PC-9 (cell line): ENCODE results near the gene PAQR4. TPM values are rescaled to one million over a fixed set of nuclear protein-coding genes. Genes with fewer than 3 reads are reported as not detected.
"Not testable (repeated sequence)": the region's sequence is repeated elsewhere in the genome, so short reads cannot be mapped to it uniquely, and the experiment has no call there.

ENCODE experiments used
- BruUV-seq: library from RNA; stranded (reverse); fragments of 400-500 nt; replicated peaks from 2 replicates; lab custom pipeline; 2021; lab: Mats Ljungman, UMichigan
- CTCF ChIA-PET: fragments of 300-600 bp; sonication (Branson Sonifier 250); formaldehyde crosslinking; loops from one replicate; lab custom pipeline; 2022; ENCODE audit warnings: antibody characterized with exemption; lab: Charles Lee
- POLR2A ChIA-PET: fragments of 300-600 bp; sonication (Branson Sonifier 250); formaldehyde crosslinking; loops from one replicate; lab custom pipeline; 2022; ENCODE audit warnings: antibody characterized with exemption; ENCODE audit not compliant: unreplicated experiment; lab: Charles Lee
- DNase-seq, 2 experiments: peaks; one replicate each; pipeline versions ENCODE4 v3.0.0 to v3.0.0-alpha.2; 2015 to 2022; ENCODE audit warnings: mixed read lengths in 1 of 2
- H2AFZ ChIP-seq: fragments of 200-600 bp; sonication (generic); 2 replicates; pipeline ENCODE4 v1.8.1; 2017; ENCODE audit warnings: antibody characterized with exemption
- H3F3A ChIP-seq: fragments of 200-600 bp; sonication (generic); 2 replicates; pipeline ENCODE4 v1.8.1; 2017; ENCODE audit warnings: antibody characterized with exemption, mild to moderate bottlenecking, low read depth; ENCODE audit not compliant: insufficient read depth
- H3K27ac ChIP-seq: fragments of 200-600 bp; sonication (generic); 2 replicates; pipeline ENCODE4 v1.6.1; 2016; ENCODE audit warnings: mixed run types
- H3K27me3 ChIP-seq: fragments of 200-600 bp; sonication (generic); 2 replicates; pipeline ENCODE4 v1.6.1; 2016; ENCODE audit warnings: low read depth, mixed run types; ENCODE audit not compliant: insufficient read depth
- H3K36me3 ChIP-seq: fragments of 200-600 bp; sonication (generic); 2 replicates; pipeline ENCODE4 v1.6.1; 2016; ENCODE audit warnings: low read depth, mixed run types
- H3K4me1 ChIP-seq: fragments of 200-600 bp; sonication (generic); replicated peaks from 2 replicates; pipeline ENCODE4 v1.6.1; 2016; ENCODE audit warnings: mixed run types; ENCODE audit not compliant: insufficient read depth
- H3K4me2 ChIP-seq: fragments of 200-600 bp; sonication (generic); 2 replicates; pipeline ENCODE4 v1.6.1; 2017; ENCODE audit warnings: mixed run types
- H3K4me3 ChIP-seq: fragments of 200-600 bp; sonication (generic); 2 replicates; pipeline ENCODE4 v1.6.1; 2016; ENCODE audit warnings: mixed run types
- H3K79me2 ChIP-seq: fragments of 200-600 bp; sonication (generic); 2 replicates; pipeline ENCODE4 v1.6.1; 2017; ENCODE audit warnings: low read depth, mixed run types
- H3K9me2 ChIP-seq: fragments of 200-600 bp; sonication (generic); 2 replicates; pipeline ENCODE4 v1.8.1; 2017; ENCODE audit warnings: mild to moderate bottlenecking; ENCODE audit not compliant: insufficient read depth
- H3K9me3 ChIP-seq: fragments of 200-600 bp; sonication (generic); 2 replicates; pipeline ENCODE4 v1.8.1; 2016; ENCODE audit warnings: low read depth; ENCODE audit not compliant: insufficient read depth
- H4K20me1 ChIP-seq: fragments of 200-600 bp; sonication (generic); 2 replicates; pipeline ENCODE4 v1.8.1; 2017; ENCODE audit not compliant: insufficient read depth
- CTCF ChIP-seq: fragments of 200-600 bp; sonication (generic); conservative IDR thresholded peaks from 2 replicates; pipeline ENCODE4 v1.6.1; 2017; ENCODE audit warnings: mixed run types, antibody characterized with exemption, mild to moderate bottlenecking, moderate library complexity
- EZH2 ChIP-seq: fragments of 200-600 bp; sonication (generic); IDR thresholded peaks from 2 replicates; pipeline ENCODE4 v1.8.0; 2017; ENCODE audit warnings: antibody characterized with exemption, low read depth
- intact Hi-C: fragments of 100-400 bp; cut with micrococcal nuclease; formaldehyde crosslinking; loops from one replicate; pipeline ENCODE4 v1.10.0; 2022; ENCODE audit not compliant: unreplicated experiment
- total RNA-seq: library from RNA; stranded (reverse); gene quantifications from 2 replicates; pipeline ENCODE4 v1.2.3, GENCODE V29; 2021

PAQR4 gene
- total RNA-seq, 1 experiment from 2014 or later, result 40.7 TPM

DNA sequence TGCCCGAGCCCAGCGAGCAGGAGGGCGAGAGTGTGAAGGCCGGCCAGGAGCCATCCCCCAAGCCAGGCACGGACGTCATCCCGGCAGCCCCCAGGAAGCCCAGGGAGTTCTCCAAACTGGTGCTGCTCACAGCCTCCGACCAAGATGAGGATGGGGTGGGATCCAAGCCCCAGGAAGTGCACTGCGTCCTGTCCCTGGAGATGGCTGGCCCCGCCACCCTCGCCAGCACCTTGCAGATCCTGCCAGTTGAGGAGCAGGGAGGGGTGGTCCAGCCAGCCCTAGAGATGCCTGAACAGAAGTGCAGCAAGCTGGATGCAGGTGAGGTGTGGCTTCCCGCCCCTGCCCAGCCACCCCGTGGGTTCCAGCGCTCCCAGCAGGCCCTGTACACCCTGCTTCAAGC, 39.5 kb upstream of the PAQR4 start:
- H3K4me2 ChIP-seq, result no peak overlapping the region
- H3F3A ChIP-seq, result peaks cover 12% of the 10 kb centered on the region; the same call in 1 of the 2 replicates
- no peak overlapping the region for H2AFZ ChIP-seq
- no peak overlapping the region for H3K27ac ChIP-seq
- no peaks in the 10 kb centered on the region for H3K9me3 ChIP-seq
- CTCF ChIA-PET, result no interaction called here
- no peak overlapping the region for H3K4me3 ChIP-seq
- H3K27me3 ChIP-seq, result no peaks in the 10 kb centered on the region
- no peaks in the 10 kb centered on the region for H3K36me3 ChIP-seq
- no peaks in the 10 kb centered on the region for H3K4me1 ChIP-seq
- POLR2A ChIA-PET, result interaction anchor here (0.5 kb wide), 1 partner anchor 177 kb away, joined by 3 read pairs; no protein-coding TSS in a partner anchor
- no peak for DNase-seq
- H3K9me2 ChIP-seq, result no peaks in the 10 kb centered on the region
- intact Hi-C loops, result no loop called here
- TF ChIP-seq EZH2 (no peak), CTCF (no peak)
- H3K79me2 ChIP-seq, result no peaks in the 10 kb centered on the region
- no TSS peak for BruUV-seq
- peaks cover 6% of the 10 kb centered on the region; the same call in 1 of the 2 replicates for H4K20me1 ChIP-seq

- Histone ChIP-seq H3K9me3 (no peaks in the 10 kb centered on the region), H3K4me3 (no peak overlapping the region), H3K27me3 (no peaks in the 10 kb centered on the region), H3K36me3 (no peaks in the 10 kb centered on the region), H3F3A (peaks cover 12% of the 10 kb centered on the region; the same call in 1 of the 2 replicates), H3K27ac (no peak overlapping the region), H2AFZ (no peak overlapping the region), H3K4me2 (no peak overlapping the region), H3K9me2 (no peaks in the 10 kb centered on the region), H3K79me2 (no peaks in the 10 kb centered on the region), H4K20me1 (peaks cover 6% of the 10 kb centered on the region; the same call in 1 of the 2 replicates), H3K4me1 (no peaks in the 10 kb centered on the region)
- BruUV-seq, result no TSS peak
- DNase-seq, result no peak
- intact Hi-C loops, result no loop called here
- CTCF ChIA-PET, result no interaction called here
- no peak for TF ChIP-seq CTCF
- TF ChIP-seq EZH2, result no peak
- POLR2A ChIA-PET, result interaction anchor here (0.5 kb wide), 1 partner anchor 176 kb away, joined by 3 read pairs; no protein-coding TSS in a partner anchor
Observed at GRCh38 chr16:2930236-2930635, 38.9 kb upstream of the PAQR4 start.

GRCh38 chr16:2931231-2931914, 37.8 kb upstream of the PAQR4 start:
- H2AFZ ChIP-seq, H4K20me1 ChIP-seq, H3K79me2 ChIP-seq, H3K27me3 ChIP-seq, H3K4me3 ChIP-seq, H3K9me3 ChIP-seq, BruUV-seq, POLR2A ChIA-PET, H3K27ac ChIP-seq, intact Hi-C loops, DNase-seq, CTCF ChIA-PET, H3F3A ChIP-seq, H3K4me2 ChIP-seq, H3K36me3 ChIP-seq, H3K9me2 ChIP-seq, H3K4me1 ChIP-seq: not testable (repeated sequence)
